ENCODE results near the gene SCAMP4. TPM values are rescaled to one million over a fixed set of nuclear protein-coding genes. Genes with fewer than 3 reads are reported as not detected.

SCAMP4 gene, protein sequence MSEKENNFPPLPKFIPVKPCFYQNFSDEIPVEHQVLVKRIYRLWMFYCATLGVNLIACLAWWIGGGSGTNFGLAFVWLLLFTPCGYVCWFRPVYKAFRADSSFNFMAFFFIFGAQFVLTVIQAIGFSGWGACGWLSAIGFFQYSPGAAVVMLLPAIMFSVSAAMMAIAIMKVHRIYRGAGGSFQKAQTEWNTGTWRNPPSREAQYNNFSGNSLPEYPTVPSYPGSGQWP
- 20.1 TPM for total RNA-seq

DNA sequence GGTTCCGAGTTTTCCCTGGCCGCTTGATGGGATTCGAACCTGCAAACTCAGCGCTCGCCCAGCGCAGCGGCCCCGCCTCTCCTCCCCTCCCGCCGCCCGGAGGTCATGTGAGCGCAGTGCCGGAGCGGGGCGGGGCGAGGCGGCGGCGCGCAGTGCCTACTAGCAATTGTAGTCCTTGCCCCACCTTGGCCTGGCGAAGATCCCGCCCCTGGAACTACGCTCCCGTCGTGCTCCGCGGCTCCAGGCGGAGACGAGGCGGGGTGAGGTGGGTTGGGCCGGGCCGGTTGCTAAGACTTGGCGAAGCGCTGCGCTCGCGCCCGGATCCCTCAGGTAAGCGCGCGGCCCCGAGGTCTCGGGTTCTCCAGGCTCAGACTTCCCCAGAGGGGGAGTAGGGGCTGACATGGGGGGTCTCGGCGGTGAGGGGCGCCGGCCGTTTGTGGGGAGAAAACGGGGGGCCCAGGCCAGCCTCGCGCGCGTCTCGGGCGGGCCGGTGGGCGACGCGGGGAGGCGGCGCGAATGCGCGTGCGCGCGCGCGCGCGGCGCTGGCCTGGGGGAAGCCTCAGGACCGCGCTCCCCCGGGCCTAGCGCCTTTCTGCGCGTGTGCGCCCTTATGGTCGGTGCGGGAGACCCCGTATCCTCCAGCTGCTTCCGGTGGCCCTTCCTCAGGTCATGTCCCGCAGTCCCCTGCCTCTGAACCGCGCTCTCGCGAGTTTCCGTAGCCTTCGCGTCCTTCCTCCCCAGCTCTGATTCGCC lies at the start of gene SCAMP4, which contains the start of gene ADAT3:
Gene SCAMP4, plus strand, starts transcription at position 290 of the 753 bp plus-strand sequence. CDS start 9,621 bp downstream, outside the sequence.
Gene ADAT3, plus strand, starts transcription at position 290 of the 753 bp plus-strand sequence. CDS start 6,649 bp downstream, outside the sequence.
- peak within 1 kb of the TSS; percentile 60 for H3K4me3 ChIP-seq (ENCODE audit: low read length)
- H3K4me1 ChIP-seq (ENCODE audit: insufficient read depth, low read length), result peaks cover 74% of the 10 kb centered on the region
- H3K27me3 ChIP-seq (ENCODE audit: insufficient read depth, low read length), result no peaks in the 10 kb centered on the region

DNA sequence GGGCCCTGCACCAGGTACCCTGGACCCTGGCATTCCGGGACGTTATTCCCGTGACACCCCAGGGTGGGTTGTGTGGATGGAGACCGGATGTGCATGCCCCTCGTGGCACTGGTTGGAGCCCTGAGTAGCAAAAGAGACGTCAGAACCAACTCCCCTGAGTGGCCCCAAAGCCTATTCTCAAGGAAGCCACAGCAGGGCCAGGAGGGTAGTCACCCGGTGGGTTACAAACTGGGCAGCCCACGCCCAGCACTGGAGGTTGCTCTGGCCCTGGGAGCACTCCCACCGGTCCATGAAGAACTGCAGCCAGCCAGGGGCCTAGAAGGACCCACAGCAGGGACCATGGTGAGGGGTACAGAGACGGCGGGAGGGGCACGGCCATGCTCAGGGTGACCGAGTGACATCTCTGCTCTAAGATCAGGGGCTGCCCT lies 49.4 kb upstream of the SCAMP4 start:
- Histone ChIP-seq H3K4me1 (ENCODE audit: insufficient read depth, low read length) (peaks cover 96% of the 10 kb centered on the region), H3K27me3 (ENCODE audit: insufficient read depth, low read length) (no peaks in the 10 kb centered on the region), H3K4me3 (ENCODE audit: low read length) (peak overlapping the region; percentile 61), H3K9me3 (ENCODE audit: low read depth, low read length) (no peaks in the 10 kb centered on the region)

More for the DNA sequence above, at the start of gene SCAMP4, which contains the start of gene ADAT3:
- H3K9me3 ChIP-seq (ENCODE audit: low read depth, low read length), result no peaks in the 10 kb centered on the region

DNA sequence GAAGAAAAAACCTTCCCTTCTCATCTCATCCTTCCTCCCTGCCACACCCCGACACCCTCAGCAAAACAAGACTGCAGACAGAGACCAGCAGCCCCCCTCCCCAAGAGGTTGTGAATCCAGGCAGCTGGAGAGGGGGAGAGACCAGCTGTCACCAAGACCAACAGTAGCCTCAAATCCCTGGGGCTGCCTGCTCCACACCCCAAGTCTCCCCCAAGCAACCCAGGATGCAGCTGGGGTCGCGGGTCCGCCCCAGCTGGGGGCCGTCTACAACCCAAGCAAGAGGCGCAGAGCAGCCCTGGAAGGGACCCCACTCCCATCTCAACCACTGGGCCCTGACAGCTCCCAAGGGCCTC lies 48.9 kb upstream of the SCAMP4 start:
- H3K4me3 ChIP-seq (ENCODE audit: low read length), result peak overlapping the region; percentile 61
- no peaks in the 10 kb centered on the region for H3K9me3 ChIP-seq (ENCODE audit: low read depth, low read length)
- H3K27me3 ChIP-seq (ENCODE audit: insufficient read depth, low read length), result no peaks in the 10 kb centered on the region
- peaks cover 98% of the 10 kb centered on the region for H3K4me1 ChIP-seq (ENCODE audit: insufficient read depth, low read length)

DNA sequence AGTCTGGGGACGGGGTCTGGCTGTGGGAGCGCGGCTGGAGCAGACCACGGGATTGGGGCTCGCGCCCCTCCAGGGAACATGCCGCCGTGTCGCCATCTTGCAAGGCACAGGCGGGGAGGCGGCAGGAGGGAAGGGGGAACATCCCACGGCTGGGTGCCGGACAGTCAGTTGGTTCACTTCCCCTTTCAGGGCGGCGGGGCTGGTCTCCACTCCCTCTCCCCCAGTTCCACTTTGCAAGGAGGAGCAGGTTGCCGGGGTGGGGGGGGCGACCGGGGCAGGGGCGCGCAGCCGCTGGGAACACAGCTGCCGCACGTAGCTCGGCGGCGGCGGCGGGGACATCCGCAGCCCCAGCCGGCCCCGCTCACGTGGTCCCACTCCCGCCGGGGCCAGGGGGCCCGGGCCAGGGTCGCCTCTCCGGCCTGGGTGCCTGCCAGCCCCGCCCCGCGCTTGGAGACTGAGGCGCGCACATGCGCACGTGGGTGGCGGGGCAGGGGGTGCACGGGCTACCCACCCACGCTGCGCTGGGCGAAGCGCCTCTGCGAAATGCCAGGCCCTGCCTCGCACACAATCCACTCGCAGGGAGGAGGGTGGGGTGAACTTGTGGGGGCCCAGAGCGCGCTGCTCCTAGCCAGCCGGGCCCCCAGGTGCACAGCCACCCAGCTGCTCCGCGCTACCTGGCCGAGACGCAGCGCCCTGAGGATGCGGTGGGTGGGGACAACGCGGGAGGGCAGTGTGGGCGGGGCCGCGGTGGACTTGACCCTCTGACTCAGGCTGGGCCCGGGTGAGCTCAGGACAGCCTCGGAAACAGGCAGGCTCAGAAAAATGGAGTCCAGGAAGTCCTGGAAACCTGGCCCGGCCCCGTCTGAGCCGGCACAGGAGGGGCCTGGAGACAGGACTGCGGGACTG lies 48.2 kb upstream of the SCAMP4 start:
- no peaks in the 10 kb centered on the region for H3K27me3 ChIP-seq (ENCODE audit: insufficient read depth, low read length)
- H3K9me3 ChIP-seq (ENCODE audit: low read depth, low read length), result no peaks in the 10 kb centered on the region
- peak overlapping the region; percentile 61 for H3K4me3 ChIP-seq (ENCODE audit: low read length)
- peaks cover 98% of the 10 kb centered on the region for H3K4me1 ChIP-seq (ENCODE audit: insufficient read depth, low read length)

DNA sequence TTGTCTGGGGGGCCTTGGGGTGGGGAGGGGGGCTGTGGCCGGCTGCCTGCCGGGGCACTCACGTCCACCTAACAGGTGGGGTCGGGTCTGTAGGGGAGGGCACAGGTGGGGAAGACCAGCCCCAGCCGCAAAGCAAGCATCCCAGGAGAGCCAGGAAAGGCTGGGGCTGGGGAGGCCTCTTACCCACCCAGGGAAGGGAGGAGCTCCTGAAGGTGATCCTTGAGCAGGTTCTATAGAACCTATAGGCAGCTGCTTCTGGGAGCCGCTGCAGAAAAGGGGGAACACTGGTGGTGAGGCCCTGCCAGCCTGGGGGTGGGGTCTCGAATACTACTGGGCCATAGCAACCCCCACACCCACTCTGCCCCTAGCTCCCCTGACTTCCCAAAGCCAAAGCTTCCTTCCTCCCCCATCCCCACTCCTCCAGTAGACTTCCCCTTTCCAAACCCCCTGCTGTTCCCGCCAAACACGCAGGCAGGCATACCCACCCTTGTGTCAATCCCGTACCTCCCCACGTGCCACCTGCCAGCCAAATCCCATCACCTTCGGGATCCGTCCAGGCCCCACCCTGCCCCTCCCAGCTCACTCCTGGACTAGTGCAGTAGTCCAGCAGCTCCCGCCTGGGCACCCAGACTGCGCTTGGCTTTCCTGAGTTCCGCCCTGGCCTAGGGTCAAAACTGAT lies 47.4 kb upstream of the SCAMP4 start:
- peak overlapping the region; percentile 45 for H3K4me3 ChIP-seq (ENCODE audit: low read length)
- H3K27me3 ChIP-seq (ENCODE audit: insufficient read depth, low read length), result no peaks in the 10 kb centered on the region
- H3K4me1 ChIP-seq (ENCODE audit: insufficient read depth, low read length), result peaks cover 94% of the 10 kb centered on the region
- no peaks in the 10 kb centered on the region for H3K9me3 ChIP-seq (ENCODE audit: low read depth, low read length)

DNA sequence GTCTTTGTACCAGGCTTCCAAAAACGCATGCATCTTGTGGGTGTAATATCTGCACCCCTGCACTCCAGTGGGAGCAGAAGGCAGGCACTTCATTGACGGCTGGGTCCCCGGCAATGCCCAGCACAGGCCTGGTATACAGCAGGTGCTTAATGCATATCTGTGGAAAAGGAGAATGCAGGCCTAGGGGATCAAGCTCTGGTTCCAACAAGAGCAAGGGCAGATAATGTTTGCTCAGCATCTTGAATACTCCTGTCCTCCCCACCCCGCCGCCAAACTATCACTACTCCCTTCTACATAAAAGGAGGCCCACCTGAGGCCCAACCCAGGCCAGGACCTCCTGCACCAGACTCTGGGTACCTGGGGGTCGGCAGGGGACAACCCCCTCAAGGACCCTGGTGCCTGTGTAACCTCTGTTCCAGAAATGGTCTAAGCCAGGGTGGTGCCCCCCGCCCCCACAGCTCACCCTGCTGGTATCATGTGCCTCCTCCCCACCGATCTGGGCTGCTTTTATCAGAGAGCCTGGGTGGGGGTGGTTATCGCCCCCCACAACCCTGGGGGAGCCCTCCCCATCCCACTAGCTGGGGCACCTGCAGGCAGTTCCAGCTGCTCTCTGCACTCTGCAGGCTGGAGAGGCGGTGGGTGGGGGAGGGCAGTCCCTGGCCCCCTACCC lies 46.7 kb upstream of the SCAMP4 start:
- no peak overlapping the region for H3K4me3 ChIP-seq (ENCODE audit: low read length)
- H3K27me3 ChIP-seq (ENCODE audit: insufficient read depth, low read length), result no peaks in the 10 kb centered on the region
- no peaks in the 10 kb centered on the region for H3K9me3 ChIP-seq (ENCODE audit: low read depth, low read length)

DNA sequence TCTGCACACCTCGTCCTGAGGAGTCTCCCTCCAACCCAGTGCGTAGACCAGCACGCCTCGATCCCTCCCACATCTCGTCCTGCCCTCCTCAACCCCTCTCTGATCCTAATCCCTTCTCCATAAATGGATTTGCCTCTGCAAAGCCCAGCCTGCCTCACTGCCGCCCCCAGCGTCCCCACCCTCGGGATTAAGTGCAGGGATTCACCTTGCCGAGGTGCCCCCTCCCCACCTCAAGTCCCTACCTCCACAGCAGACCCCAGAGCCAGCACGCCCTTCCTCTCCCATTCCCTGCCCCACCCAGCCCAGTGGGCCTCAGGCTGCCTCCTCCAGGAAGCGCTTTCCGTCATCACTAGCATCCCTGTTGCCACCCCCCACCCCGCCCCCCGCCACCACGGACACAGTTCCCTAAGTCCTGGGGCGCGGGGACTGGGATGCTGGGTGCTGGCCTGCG lies 45.8 kb upstream of the SCAMP4 start:
- H3K9me3 ChIP-seq (ENCODE audit: low read depth, low read length), result no peaks in the 10 kb centered on the region
- no peaks in the 10 kb centered on the region for H3K27me3 ChIP-seq (ENCODE audit: insufficient read depth, low read length)
- H3K4me1 ChIP-seq (ENCODE audit: insufficient read depth, low read length), result peaks cover 79% of the 10 kb centered on the region
- no peak overlapping the region for H3K4me3 ChIP-seq (ENCODE audit: low read length)

More for the DNA sequence above, 46.7 kb upstream of the SCAMP4 start:
- peaks cover 87% of the 10 kb centered on the region for H3K4me1 ChIP-seq (ENCODE audit: insufficient read depth, low read length)

DNA sequence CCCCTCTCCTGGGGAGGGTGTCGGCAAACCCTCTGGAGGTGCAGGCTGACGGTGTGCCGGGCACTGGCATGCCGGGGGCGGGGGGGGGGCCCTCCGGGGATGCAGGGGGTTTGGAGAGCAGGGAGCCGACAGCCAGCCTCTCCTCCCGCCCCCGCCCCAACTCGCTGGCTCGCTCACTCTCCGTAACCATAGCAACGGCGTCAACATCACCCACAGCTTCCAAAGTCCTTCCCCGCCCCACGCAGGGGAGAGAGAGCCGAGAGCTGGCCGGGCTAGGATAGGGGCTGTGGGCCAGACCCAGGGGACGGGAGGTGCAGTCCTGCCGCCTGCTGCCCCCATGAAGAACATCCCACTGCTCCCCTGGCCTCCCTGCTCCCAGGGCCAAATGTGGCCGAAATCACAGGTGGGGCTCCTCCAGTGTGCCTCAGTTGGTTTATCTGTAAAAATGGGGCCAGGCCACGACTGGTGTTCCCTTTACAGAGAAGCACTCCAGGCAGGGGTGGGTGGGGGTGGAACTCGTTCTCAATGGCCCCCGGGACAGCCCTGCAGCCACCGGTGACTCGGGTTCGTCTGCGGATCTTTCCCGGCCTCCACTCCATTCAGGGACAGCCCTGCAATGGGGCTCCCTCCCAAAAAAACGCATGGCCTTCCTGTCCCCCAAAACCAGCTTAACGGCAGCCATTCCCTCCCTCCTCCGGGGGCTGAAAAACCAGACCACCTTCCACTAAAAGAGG lies 45.0 kb upstream of the SCAMP4 start:
- Histone ChIP-seq H3K4me1 (ENCODE audit: insufficient read depth, low read length) (peaks cover 76% of the 10 kb centered on the region), H3K9me3 (ENCODE audit: low read depth, low read length) (no peaks in the 10 kb centered on the region), H3K4me3 (ENCODE audit: low read length) (no peak overlapping the region), H3K27me3 (ENCODE audit: insufficient read depth, low read length) (no peaks in the 10 kb centered on the region)

DNA sequence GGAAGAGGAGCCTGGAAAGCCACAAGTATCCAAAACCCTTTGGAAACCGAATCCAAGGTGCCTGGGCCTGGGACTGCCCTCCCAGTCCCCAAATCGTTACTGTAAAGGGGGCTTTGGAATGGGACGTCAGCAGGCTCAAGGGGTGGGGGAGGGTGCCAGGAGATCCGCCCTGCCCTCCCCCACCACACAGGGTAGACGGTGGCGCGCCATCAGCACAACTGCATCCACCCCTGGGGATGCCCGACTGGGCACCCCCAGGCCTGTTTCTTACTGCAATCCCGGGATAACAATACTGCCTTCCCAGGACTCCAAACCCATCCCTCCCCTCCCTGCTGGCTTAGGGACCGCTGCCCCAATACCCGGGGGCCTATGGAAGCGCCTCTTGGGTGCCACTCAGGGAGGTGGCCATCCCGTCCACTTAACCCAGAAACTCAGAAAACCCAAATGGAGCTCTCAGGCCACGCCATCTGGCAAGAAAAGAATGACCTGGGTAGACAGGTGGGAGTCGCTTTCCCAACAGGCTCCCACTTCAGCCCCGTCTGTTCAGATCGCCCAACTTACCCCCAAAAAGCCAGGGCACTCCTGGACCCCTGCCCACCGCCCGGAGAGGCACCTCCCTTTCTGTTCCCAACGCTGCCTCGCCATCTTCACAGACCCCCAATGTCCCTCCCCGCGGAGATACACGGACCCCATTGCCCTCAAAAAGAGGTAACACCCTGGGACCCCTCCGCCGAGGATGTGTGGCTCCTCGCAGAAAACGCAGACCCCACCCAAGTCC lies 44.2 kb upstream of the SCAMP4 start:
- Histone ChIP-seq H3K9me3 (ENCODE audit: low read depth, low read length) (no peaks in the 10 kb centered on the region), H3K27me3 (ENCODE audit: insufficient read depth, low read length) (no peaks in the 10 kb centered on the region), H3K4me3 (ENCODE audit: low read length) (no peak overlapping the region), H3K4me1 (ENCODE audit: insufficient read depth, low read length) (peaks cover 72% of the 10 kb centered on the region)

DNA sequence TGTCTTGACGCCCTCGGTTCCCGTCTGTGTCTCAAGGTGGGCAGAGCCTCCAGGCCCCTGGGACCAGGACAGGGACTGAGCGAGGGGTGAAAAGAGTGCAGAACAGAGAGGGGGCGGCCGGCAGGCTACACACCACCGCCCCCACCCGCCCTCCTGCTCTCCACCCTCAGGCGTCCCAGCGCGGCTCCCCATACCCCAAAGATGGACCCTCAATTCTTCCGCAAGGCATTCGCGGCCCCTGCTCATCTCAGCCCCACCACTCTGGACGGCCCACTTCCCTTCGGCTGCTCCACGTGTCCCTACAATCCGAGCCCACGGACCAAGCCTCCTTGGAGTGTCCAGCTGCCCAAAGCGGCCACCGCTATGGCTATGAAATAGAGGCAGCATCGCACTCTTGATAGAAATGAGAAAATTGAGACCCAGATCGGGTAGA lies 43.6 kb upstream of the SCAMP4 start:
- H3K27me3 ChIP-seq (ENCODE audit: insufficient read depth, low read length), result no peaks in the 10 kb centered on the region
- peak overlapping the region; percentile 70 for H3K4me3 ChIP-seq (ENCODE audit: low read length)
- H3K9me3 ChIP-seq (ENCODE audit: low read depth, low read length), result no peaks in the 10 kb centered on the region
- peaks cover 66% of the 10 kb centered on the region for H3K4me1 ChIP-seq (ENCODE audit: insufficient read depth, low read length)

DNA sequence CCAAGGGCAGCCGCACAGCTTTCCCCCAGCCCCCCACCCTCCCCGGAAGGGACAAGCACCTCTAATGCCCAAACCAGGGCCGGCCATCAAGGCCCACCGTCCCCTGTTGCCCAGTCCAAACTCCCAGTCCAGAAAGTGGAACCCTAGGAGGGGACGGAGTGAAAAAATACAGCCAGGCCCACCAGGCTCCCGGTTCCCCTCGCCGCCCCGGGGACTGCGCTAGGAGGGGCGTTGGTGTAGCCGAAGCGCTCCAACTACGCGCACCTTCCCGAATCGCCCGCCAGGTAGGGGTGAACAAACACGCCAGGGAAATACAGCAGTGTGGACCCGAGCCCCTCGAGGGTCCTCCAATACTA lies 43.2 kb upstream of the SCAMP4 start:
- Histone ChIP-seq H3K4me1 (ENCODE audit: insufficient read depth, low read length) (peaks cover 64% of the 10 kb centered on the region), H3K27me3 (ENCODE audit: insufficient read depth, low read length) (no peaks in the 10 kb centered on the region), H3K4me3 (ENCODE audit: low read length) (peak overlapping the region; percentile 70), H3K9me3 (ENCODE audit: low read depth, low read length) (no peaks in the 10 kb centered on the region)

DNA sequence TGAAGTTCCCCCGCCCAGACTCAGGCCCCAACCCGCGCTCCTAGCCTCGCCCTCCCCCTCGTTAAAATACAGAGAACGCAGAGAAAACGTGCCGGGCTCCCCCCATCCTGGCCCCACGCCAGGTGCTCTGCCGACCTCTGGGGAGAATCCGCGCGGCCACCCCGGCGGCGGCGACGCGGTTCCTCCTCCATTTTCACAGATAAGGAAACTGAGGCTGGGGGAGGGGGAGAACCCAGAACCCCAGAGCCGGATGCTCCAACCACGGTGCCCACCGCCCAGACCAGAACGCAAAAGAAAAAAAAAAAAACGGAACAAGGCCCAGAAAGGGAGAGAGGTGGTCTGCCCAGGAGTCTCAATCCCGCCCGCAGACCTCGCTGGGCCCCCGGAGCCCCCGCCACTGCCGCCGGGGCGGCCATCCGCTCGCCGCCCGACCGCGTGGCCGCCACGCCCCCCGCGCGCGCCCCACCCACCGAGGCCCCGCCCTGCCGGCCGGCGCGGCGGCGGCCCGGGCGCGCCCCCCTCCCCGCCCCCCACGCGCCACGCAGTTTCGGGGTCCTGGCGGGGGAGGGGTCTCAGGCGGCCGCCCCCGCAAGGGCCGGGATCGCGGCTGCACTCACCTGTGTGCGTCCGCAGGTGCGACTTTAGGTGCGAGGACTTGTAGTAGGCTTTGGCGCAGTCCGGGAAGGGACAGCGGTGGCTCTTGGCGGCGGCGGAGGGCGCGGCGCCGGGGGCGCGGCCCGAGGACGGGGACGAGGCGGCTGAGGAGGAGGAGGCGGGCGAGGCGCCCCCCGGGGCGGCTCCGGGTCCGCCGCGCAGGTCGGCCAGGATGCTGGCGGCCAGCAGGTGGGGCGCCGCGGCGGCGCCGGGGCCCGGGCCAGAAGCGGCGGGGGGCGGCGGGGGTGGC lies 42.5 kb upstream of the SCAMP4 start:
- H3K4me3 ChIP-seq (ENCODE audit: low read length), result peak overlapping the region; percentile 70
- no peaks in the 10 kb centered on the region for H3K9me3 ChIP-seq (ENCODE audit: low read depth, low read length)
- peaks cover 58% of the 10 kb centered on the region for H3K4me1 ChIP-seq (ENCODE audit: insufficient read depth, low read length)
- H3K27me3 ChIP-seq (ENCODE audit: insufficient read depth, low read length), result no peaks in the 10 kb centered on the region

Data from mononuclear cell (primary cell).